ENCODE data around the gene MED12L.

The MED12L gene

GRCh38 chr3:151477591-151478334, 392.3 kb downstream of the MED12L start:
- DNase-seq = no peak

- DNase-seq = no peak
These were observed 392.9 kb downstream of the MED12L start for GRCh38 chr3:151478335-151478697.

GRCh38 chr3:151479452-151479851, 394.0 kb downstream of the MED12L start:
- DNase-seq = no peak

- DNase-seq = no peak
These were observed 395.0 kb downstream of the MED12L start for GRCh38 chr3:151480492-151480891.

- no peak for DNase-seq
These were observed 398.0 kb downstream of the MED12L start for GRCh38 chr3:151483488-151483887.

GRCh38 chr3:151483961-151484520, 398.6 kb downstream of the MED12L start:
- no peak for DNase-seq
